Ishikawa (cell line): ENCODE measurements around the gene SLC25A13.

ENCODE experiments used
- CREB1 ChIP-seq: IDR thresholded peaks from 2 replicates; pipeline ENCODE4 v1.6.1; 2012; ENCODE audit warnings: low read depth
- EP300 ChIP-seq: IDR thresholded peaks from 2 replicates; pipeline ENCODE4 v1.6.1; 2012; ENCODE audit warnings: borderline replicate concordance
- FOXM1 ChIP-seq: IDR thresholded peaks from 2 replicates; pipeline ENCODE4 v1.6.1; 2012; ENCODE audit warnings: low read depth, borderline replicate concordance
- NFIC ChIP-seq: IDR thresholded peaks from 2 replicates; pipeline ENCODE4 v1.6.1; 2012
- RAD21 ChIP-seq: IDR thresholded peaks from 2 replicates; pipeline ENCODE4 v1.6.1; 2012; ENCODE audit warnings: low read depth
- TAF1 ChIP-seq: IDR thresholded peaks from 2 replicates; pipeline ENCODE4 v1.6.1; 2012; ENCODE audit warnings: low read depth, mild to moderate bottlenecking
- YY1 ChIP-seq: IDR thresholded peaks from 2 replicates; pipeline ENCODE4 v1.6.1; 2012; ENCODE audit warnings: low read depth
- TF ChIP-seq, protein P1 (sequence below): IDR thresholded peaks from 2 replicates; pipeline ENCODE4 v1.6.1; 2012; ENCODE audit warnings: low read depth, mild to moderate bottlenecking
- TF ChIP-seq, protein P2 (sequence below): IDR thresholded peaks from 2 replicates; pipeline ENCODE4 v1.6.1; 2012
- TF ChIP-seq, protein P3 (sequence below): IDR thresholded peaks from 2 replicates; pipeline ENCODE4 v1.6.1; 2012

DNA sequence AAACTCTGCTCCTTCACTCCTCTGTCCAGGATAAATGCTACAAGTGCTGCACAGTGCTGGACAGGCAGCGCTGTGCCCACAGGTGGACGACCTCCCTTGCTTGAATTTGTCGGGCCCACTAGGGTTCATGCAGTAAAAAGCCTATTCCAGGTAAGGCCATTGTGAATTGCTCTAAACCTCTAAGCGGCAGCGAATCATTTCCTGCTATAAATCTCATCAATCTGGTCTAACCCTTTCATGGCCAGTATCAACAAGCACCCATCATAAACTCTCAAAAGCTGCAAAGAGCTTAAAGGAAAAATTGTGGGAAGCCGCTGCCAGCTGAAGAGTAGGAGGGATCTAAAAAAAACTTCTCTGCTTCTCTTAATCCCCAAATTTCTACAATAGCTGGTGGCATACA lies 134.2 kb downstream of the SLC25A13 start:
- TF ChIP-seq FOXM1 = no peak
- TF ChIP-seq, protein P1, sequence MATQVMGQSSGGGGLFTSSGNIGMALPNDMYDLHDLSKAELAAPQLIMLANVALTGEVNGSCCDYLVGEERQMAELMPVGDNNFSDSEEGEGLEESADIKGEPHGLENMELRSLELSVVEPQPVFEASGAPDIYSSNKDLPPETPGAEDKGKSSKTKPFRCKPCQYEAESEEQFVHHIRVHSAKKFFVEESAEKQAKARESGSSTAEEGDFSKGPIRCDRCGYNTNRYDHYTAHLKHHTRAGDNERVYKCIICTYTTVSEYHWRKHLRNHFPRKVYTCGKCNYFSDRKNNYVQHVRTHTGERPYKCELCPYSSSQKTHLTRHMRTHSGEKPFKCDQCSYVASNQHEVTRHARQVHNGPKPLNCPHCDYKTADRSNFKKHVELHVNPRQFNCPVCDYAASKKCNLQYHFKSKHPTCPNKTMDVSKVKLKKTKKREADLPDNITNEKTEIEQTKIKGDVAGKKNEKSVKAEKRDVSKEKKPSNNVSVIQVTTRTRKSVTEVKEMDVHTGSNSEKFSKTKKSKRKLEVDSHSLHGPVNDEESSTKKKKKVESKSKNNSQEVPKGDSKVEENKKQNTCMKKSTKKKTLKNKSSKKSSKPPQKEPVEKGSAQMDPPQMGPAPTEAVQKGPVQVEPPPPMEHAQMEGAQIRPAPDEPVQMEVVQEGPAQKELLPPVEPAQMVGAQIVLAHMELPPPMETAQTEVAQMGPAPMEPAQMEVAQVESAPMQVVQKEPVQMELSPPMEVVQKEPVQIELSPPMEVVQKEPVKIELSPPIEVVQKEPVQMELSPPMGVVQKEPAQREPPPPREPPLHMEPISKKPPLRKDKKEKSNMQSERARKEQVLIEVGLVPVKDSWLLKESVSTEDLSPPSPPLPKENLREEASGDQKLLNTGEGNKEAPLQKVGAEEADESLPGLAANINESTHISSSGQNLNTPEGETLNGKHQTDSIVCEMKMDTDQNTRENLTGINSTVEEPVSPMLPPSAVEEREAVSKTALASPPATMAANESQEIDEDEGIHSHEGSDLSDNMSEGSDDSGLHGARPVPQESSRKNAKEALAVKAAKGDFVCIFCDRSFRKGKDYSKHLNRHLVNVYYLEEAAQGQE = no peak
- no peak for TF ChIP-seq CREB1
- no peak for TF ChIP-seq EP300
- TF ChIP-seq, protein P2, sequence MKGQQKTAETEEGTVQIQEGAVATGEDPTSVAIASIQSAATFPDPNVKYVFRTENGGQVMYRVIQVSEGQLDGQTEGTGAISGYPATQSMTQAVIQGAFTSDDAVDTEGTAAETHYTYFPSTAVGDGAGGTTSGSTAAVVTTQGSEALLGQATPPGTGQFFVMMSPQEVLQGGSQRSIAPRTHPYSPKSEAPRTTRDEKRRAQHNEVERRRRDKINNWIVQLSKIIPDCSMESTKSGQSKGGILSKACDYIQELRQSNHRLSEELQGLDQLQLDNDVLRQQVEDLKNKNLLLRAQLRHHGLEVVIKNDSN = no peak
- TF ChIP-seq, protein P3, sequence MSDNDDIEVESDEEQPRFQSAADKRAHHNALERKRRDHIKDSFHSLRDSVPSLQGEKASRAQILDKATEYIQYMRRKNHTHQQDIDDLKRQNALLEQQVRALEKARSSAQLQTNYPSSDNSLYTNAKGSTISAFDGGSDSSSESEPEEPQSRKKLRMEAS = no peak
- no peak for TF ChIP-seq RAD21
- TF ChIP-seq TAF1 = no peak
- TF ChIP-seq NFIC = no peak
- TF ChIP-seq YY1 = no peak
